Kidney capillary endothelial cell (primary cell): ENCODE results near the gene SCPEP1.
A peak's percentile ranks its signal among the peaks of the same experiment; 100 is the strongest.

Experiments
- DNase-seq: peaks from one replicate; pipeline ENCODE4 v3.0.0-alpha.2; 2018; ENCODE audit warnings: low spot score

SCPEP1 gene

GRCh38 chr17:57002904-57003303, 25.0 kb downstream of the SCPEP1 start:
- no peak for DNase-seq

DNA sequence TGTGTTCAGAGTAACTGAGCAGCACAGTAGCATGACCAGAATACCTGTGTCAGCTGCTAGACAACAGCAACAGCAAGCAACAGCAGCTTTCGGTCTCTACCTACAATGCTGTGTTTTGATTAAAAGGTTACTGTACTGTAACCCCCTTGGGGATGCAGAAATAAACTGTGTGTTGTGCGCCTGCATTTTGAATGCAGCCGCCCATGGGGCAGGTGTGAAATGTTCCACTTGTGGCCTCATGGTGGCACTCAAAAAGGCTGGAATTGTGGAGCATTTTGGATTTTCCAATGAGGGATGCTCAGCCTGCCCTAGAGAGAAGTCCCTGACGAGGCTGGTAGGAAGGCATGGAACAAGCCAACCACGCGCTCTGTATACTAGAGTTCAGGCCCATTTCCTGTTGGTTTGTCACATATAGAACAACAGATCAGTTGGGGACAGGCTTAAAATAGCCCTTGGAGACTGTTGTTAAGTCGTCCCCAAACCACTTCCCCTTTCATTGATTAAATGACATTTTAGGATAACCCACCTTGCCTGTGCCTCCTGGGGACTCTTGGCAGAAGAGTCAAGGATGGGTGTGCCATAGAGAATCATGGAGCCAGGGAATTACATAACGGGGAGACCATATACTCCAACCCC, 27.1 kb downstream of the SCPEP1 start:
- DNase-seq, result no peak

DNA sequence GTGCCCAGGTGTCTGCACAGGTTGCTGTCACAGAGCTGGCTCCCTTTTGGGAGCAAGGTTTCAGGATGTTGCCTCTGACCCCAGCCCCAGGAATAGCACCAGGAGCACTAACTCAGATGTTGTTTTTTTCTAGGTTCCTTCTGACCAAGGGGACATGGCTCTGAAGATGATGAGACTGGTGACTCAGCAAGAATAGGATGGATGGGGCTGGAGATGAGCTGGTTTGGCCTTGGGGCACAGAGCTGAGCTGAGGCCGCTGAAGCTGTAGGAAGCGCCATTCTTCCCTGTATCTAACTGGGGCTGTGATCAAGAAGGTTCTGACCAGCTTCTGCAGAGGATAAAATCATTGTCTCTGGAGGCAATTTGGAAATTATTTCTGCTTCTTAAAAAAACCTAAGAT, 28.1 kb downstream of the SCPEP1 start:
- no peak for DNase-seq

GRCh38 chr17:57008958-57009357, 31.0 kb downstream of the SCPEP1 start:
- DNase-seq, result no peak

DNA sequence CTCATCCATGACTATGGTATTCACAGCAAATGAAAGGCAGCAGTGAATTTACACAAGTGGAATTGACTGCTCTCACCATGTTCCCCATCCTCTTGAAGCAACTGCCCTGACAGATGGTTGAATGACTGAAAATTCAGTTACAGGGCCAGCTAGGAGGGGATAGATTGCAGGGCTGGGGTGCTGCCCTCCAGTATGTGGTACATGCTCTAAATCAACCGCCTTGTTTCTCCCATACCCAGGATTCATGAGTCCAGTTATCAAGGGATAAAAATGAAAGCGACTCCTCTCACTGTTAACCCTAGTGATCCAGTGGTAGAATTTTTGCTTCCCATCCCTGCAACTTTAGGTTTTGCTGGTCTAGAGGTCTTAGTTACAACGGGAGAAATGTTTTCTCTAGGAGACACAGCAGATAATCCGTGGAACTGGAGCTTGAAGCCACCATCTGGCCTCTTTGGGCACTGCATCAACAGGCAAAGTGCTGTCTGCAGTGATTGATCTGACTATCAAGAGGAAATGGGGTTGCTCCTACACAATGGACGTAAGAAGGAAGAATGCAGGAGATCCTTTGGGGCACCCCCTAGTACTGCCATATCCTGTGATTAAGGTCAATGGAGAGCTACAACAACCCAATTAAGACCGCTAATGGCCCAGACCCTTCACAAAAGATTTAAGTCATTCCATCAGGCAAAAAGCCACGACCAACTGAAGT, 32.0 kb downstream of the SCPEP1 start:
- peak; percentile 46 for DNase-seq

- DNase-seq, result no peak
These were observed 32.6 kb downstream of the SCPEP1 start for GRCh38 chr17:57010487-57010886.

DNA sequence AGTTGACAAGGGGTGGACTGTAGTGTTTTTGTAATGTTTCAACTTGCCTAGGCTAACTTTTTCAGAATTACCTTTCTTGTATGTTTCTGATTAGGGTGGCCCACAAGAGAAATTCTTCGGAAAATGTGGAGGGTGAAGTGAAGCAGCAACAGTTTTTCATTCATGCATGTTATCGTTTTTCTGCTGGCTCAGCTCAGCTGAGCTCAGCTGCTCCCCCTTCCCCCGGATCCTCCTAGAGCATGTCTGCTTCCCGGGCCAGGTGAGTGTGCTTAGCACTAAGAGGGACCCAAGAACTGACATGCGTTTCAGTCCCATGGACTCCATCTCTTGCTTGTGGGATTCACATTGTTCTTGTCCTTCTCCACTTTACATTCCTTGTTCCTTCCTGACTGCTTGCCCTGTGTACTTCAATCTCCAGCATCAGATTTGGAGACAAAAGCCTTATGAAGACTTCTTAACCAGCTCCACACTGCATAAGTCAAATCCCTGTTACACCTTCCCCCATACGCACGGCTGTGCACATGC, 33.6 kb downstream of the SCPEP1 start:
- DNase-seq, result no peak

DNA sequence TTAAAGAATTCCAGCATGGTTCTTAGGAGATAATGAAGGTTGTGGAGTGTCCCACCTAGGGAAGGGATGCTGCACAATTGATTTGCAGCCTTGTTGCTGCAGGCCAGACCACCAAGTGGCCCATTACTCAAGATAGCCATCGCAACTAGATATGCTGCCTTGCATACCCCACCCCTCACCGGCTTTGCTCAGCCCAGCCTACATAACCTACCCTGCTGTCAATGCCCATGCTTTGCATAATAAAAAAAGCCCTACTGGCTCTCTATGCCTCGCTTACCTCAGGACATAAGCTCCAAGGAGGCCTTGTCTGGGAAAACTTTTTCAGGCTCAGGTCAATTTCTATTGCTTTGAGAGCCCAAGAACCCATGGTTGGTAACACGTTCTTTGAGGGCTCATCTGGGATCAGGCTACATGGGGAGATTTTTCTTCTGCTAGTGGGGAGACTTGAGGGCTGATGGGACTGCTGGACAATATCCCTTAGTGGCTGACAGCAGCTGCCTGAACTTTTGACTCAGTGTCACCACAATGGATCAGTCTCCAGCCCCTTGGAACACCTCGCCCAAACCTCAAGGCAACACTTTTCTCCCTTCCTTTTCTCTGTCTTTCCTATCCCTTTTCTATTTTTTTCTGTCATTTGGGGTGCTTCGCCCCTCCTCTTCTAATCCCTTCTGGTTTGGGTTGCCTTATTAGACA, 38.3 kb downstream of the SCPEP1 start:
- no peak for DNase-seq

GRCh38 chr17:57016764-57017116, 38.8 kb downstream of the SCPEP1 start:
- DNase-seq, result no peak

DNA sequence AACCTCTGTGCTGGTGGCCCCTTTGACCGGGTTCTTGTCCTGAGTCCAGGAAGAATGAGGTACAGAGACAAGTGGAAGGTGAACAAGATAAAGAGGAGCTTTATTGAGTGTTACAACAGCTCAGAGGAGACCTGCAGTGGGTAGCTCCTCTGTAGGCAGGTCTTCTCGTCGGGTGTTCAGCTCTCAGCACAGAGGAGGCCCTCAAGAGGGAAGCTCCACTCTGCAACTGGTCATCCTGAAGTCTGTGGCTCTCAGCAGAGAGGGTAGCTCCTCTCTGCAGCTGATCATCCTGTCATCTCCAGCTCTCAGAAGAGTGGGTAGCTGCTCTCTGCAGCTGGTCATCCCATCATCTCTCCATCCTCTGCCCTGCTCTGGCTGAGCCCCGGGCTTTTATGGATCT, 39.7 kb downstream of the SCPEP1 start:
- no peak for DNase-seq

- DNase-seq, result no peak
These were observed 42.3 kb downstream of the SCPEP1 start for GRCh38 chr17:57020208-57020607.

DNA sequence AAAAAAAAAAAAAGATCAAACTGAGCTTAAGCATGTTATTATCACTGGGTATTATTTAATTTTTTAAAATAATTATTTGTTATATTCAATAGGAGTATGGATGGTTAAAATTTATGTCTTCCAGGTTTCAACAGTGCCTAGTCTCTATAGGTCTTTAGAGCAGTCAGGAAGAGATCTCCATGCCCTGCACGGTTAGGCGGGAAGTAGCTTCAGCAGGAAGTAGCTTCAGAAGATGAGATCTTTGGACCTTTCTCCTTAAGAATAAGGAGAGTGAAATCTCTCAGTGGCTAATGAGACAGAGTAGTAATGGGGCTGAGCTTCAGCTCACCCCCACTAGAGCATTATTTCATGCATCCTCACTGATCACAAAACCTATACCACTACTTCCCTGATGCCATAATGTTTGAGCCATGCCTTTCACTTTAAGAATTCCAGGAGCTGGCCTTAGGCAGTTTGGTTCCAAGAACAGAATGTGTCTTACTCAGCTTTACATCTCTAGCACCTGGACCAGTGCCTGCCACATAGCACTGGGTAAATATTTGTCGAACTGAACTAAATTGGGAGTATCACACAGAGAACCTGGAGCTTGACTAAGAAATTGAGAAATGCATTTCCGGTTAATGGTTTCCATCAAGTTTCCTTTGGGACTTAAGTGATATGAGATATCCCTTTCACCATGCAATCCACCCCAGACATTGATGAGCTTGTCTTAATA, 43.5 kb downstream of the SCPEP1 start:
- no peak for DNase-seq

GRCh38 chr17:57025876-57026275, 47.9 kb downstream of the SCPEP1 start:
- DNase-seq, result no peak

GRCh38 chr17:57027852-57028251, 49.9 kb downstream of the SCPEP1 start:
- DNase-seq, result no peak

DNA sequence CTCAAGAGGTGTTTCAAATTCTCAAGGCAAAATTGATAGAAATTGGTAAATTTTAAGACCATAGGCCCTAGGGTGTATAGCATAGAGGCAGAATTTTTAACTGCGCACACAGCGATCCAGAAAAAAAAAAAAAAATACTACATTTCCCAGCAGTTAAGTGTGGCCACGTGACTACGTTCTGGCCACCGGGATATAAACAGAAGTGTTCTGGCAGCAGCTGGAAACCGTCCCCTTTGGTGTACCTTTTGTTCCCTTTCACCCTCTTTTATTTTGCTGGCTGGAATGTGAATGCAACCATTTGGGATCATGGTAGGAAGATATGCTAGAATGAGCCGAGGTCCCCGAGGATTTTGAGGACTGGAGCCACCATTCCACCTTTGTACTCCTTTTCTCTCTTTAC, 54.4 kb downstream of the SCPEP1 start:
- DNase-seq, result no peak

DNA sequence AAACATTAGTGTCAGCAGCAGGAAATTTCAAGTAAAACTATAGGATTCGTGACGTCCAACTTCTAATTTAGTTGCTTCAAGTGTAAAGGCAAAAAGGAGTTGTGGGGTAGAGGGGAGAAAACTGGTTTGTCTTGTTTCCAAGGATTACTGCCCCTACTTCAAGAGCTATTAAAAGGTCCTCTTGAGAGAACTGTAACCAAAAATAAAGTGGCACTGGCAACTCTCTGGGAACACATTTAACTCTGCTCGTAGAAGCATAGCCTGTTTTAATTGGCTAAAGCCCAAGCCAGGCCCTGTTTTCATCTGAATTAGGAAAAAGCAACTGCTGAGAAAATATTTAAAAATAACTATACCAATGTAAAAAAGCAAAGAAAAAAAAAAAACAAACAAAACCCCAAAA, 55.4 kb downstream of the SCPEP1 start:
- no peak for DNase-seq

GRCh38 chr17:57034807-57035754, 57.1 kb downstream of the SCPEP1 start:
- no peak for DNase-seq

DNA sequence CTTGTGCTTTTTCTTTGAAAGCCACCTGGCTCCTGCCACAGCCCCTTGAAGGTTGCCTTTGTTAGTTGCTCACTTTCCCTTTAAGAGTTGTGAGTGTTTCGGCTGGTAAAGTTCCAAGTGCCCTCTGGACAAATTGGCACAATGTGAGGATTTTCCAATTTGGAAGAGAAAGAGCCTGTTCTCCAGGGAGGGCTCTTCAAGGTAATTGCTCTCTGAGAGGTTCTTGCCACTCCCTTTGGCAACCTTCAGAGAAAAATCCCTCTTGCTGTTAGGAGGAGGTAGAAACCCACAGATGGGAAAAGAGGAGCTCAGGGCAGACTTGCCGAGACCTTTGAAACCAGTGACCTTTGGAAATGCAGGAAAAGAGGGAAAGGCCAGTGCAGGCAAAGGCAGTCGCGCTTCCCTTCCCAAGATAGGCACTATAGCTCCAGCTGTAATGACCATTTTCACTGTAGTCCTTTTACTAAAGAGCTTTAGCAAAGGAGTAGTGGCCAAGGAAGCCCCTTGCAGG, 58.1 kb downstream of the SCPEP1 start:
- DNase-seq, result no peak

DNA sequence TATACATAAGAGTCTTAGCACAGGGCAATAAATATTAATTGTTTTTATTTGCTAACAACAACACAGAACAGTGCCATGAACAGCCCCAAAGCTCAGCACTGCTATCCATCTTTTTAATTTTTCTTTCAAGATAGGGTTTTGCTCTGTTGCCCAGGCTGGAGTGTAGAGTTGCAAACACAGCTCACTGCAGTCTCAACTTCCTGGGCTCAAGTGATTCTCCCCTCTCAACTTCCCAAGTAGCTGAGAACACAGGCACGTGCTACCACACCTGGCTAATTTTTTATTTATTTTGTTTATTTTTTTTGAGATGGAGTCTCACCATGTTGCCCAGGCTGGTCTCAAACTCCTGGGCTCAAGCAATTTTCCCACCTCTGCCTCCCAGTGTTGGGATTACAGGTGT, 59.5 kb downstream of the SCPEP1 start:
- DNase-seq, result no peak

DNA sequence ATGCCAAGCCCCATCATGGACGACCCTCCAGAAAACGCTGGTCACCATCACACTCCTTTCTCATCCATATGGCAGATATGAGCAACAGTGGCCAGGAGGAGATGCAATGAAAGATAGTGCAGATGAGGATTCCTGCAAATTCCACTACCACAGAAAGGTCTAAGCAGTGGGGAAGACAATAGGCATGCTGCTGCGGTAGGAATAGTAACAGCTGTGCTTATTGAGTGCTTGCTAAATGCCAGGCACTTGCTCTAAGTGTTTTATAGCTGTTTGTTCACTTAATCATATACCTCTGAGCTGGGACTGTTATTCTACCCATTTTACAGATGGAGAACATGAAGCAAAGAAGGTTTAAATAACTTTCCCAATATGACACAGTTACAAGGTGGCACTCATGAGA, 60.6 kb downstream of the SCPEP1 start:
- DNase-seq, result no peak

- DNase-seq, result no peak
These were observed 62.6 kb downstream of the SCPEP1 start for GRCh38 chr17:57040571-57040970.
